H9 (cell line): ENCODE results near the gene GLCE. TPM values are rescaled to one million over a fixed set of nuclear protein-coding genes. Genes with fewer than 3 reads are reported as not detected.

Source experiments
- DNase-seq: peaks from one replicate; pipeline ENCODE4 v3.0.0-alpha.2; 2017
- H2AFZ ChIP-seq: one replicate; pipeline ENCODE4 v1.6.1; 2013; ENCODE audit warnings: mild to moderate bottlenecking, low read length, control low read depth, moderate library complexity
- H2AK5ac ChIP-seq: 2 replicates; pipeline ENCODE4 v1.6.1; 2013; ENCODE audit warnings: low read length, control low read depth, mixed read lengths; ENCODE audit not compliant: insufficient read length
- H2BK120ac ChIP-seq: one replicate; pipeline ENCODE4 v1.6.1; 2013; ENCODE audit warnings: low read depth, mild to moderate bottlenecking, low read length, control low read depth, inconsistent platforms; ENCODE audit not compliant: poor library complexity, severe bottlenecking
- H2BK12ac ChIP-seq: 2 replicates; pipeline ENCODE4 v1.6.1; 2013; ENCODE audit warnings: low read length, control low read depth, mixed read lengths, low read depth; ENCODE audit not compliant: insufficient read length
- H2BK15ac ChIP-seq: 2 replicates; pipeline ENCODE4 v1.6.1; 2013; ENCODE audit warnings: low read depth, low read length, control low read depth
- H2BK20ac ChIP-seq: one replicate; pipeline ENCODE4 v1.6.1; 2013; ENCODE audit warnings: low read depth, mild to moderate bottlenecking, low read length, control low read depth, inconsistent platforms; ENCODE audit not compliant: poor library complexity, severe bottlenecking
- H2BK5ac ChIP-seq: 2 replicates; pipeline ENCODE4 v1.6.1; 2013; ENCODE audit warnings: low read length, control low read depth, mixed read lengths; ENCODE audit not compliant: insufficient read length
- H3K14ac ChIP-seq: 2 replicates; pipeline ENCODE4 v1.6.1; 2013; ENCODE audit warnings: low read length, control low read depth; ENCODE audit not compliant: insufficient read depth
- H3K18ac ChIP-seq: 2 replicates; pipeline ENCODE4 v1.6.1; 2013; ENCODE audit warnings: low read depth, mild to moderate bottlenecking, mixed read lengths, low read length, control low read depth; ENCODE audit not compliant: insufficient read length
- H3K23ac ChIP-seq: 2 replicates; pipeline ENCODE4 v1.6.1; 2013; ENCODE audit warnings: low read length, control low read depth, mixed read lengths, low read depth; ENCODE audit not compliant: insufficient read length
- H3K23me2 ChIP-seq: 2 replicates; pipeline ENCODE4 v1.6.1; 2013; ENCODE audit warnings: low read depth, mild to moderate bottlenecking, mixed read lengths, low read length, control low read depth; ENCODE audit not compliant: insufficient read length, poor library complexity, severe bottlenecking
- H3K27ac ChIP-seq: 2 replicates; pipeline ENCODE4 v1.5.1; 2013; ENCODE audit warnings: low read length, control low read depth, mixed read lengths, low read depth; ENCODE audit not compliant: insufficient read length
- H3K27me3 ChIP-seq: 2 replicates; pipeline ENCODE4 v1.6.1; 2013; ENCODE audit warnings: low read length, control low read depth, inconsistent platforms; ENCODE audit not compliant: insufficient read depth
- H3K4ac ChIP-seq: 2 replicates; pipeline ENCODE4 v1.6.1; 2013; ENCODE audit warnings: low read depth, mild to moderate bottlenecking, control low read depth, inconsistent platforms, low read length, moderate library complexity
- H3K4me1 ChIP-seq: 2 replicates; pipeline ENCODE4 v1.6.1; 2013; ENCODE audit warnings: low read length, control low read depth, inconsistent platforms; ENCODE audit not compliant: insufficient read depth
- H3K4me2 ChIP-seq: 2 replicates; pipeline ENCODE4 v1.6.1; 2013; ENCODE audit warnings: low read length, control low read depth, mixed read lengths; ENCODE audit not compliant: insufficient read length, insufficient read depth
- H3K56ac ChIP-seq: 2 replicates; pipeline ENCODE4 v1.6.1; 2013; ENCODE audit warnings: low read depth, mild to moderate bottlenecking, mixed read lengths, low read length, control low read depth; ENCODE audit not compliant: insufficient read length
- H3K79me1 ChIP-seq: 2 replicates; pipeline ENCODE4 v1.6.1; 2013; ENCODE audit warnings: low read depth, mild to moderate bottlenecking, moderate library complexity, low read length, control low read depth, inconsistent platforms; ENCODE audit not compliant: insufficient read depth, poor library complexity, severe bottlenecking
- H3K79me2 ChIP-seq: 2 replicates; pipeline ENCODE4 v1.6.1; 2013; ENCODE audit warnings: low read length, control low read depth, inconsistent platforms; ENCODE audit not compliant: insufficient read depth
- H3K9ac ChIP-seq: 2 replicates; pipeline ENCODE4 v1.6.1; 2013; ENCODE audit warnings: low read length, control low read depth, mixed read lengths; ENCODE audit not compliant: insufficient read length; ENCODE audit errors: extremely low read depth
- H3K9me3 ChIP-seq: one replicate; pipeline ENCODE4 v1.6.1; 2013; ENCODE audit warnings: low read depth, low read length, inconsistent platforms; ENCODE audit not compliant: control insufficient read depth
- H3T11ph ChIP-seq: one replicate; pipeline ENCODE4 v1.6.1; 2013; ENCODE audit warnings: mild to moderate bottlenecking, low read length, control low read depth, inconsistent platforms
- H4K20me1 ChIP-seq: one replicate; pipeline ENCODE4 v1.6.1; 2013; ENCODE audit not compliant: control insufficient read depth, insufficient read length, insufficient read depth
- H4K5ac ChIP-seq: 2 replicates; pipeline ENCODE4 v1.6.1; 2013; ENCODE audit warnings: low read depth, mild to moderate bottlenecking, mixed read lengths, low read length, control low read depth; ENCODE audit not compliant: insufficient read length
- H4K8ac ChIP-seq: replicated peaks from 2 replicates; pipeline ENCODE4 v1.6.1; 2013; ENCODE audit warnings: low read length, control low read depth, mixed read lengths, low read depth; ENCODE audit not compliant: insufficient read length
- H4K91ac ChIP-seq: 2 replicates; pipeline ENCODE4 v1.6.1; 2013; ENCODE audit warnings: low read depth, mild to moderate bottlenecking, moderate library complexity, mixed read lengths, low read length, control low read depth; ENCODE audit not compliant: insufficient read length
- H3K27ac Mint-ChIP-seq, 3 experiments: 2 replicates in 2 of 3; 3 replicates in 1 of 3; pipeline ENCODE4 v1.8.0; 2020 to 2021; ENCODE audit warnings: mixed read lengths in 3 of 3, mild to moderate bottlenecking in 1 of 3, moderate library complexity in 1 of 3
- H3K27me3 Mint-ChIP-seq: 2 replicates; pipeline ENCODE4 v1.8.0; 2021; ENCODE audit warnings: low read depth, mild to moderate bottlenecking, moderate library complexity, mixed read lengths
- H3K36me3 Mint-ChIP-seq, 3 experiments: 2 replicates in 2 of 3; 3 replicates in 1 of 3; pipeline ENCODE4 v1.8.0; 2020 to 2021; ENCODE audit warnings: low read depth in 3 of 3, mixed read lengths in 3 of 3; ENCODE audit not compliant: insufficient read depth in 1 of 3
- H3K4me1 Mint-ChIP-seq, 2 experiments: 2 replicates each; pipeline ENCODE4 v1.8.0; 2020; ENCODE audit warnings: mixed read lengths in 2 of 2
- H3K4me3 Mint-ChIP-seq, 2 experiments: 2 replicates in 1 of 2; 3 replicates in 1 of 2; pipeline ENCODE4 v1.8.0; 2020 to 2021; ENCODE audit warnings: mild to moderate bottlenecking in 2 of 2, mixed read lengths in 2 of 2, moderate library complexity in 1 of 2
- H3K9me3 Mint-ChIP-seq, 2 experiments: 2 replicates in 1 of 2; 3 replicates in 1 of 2; pipeline ENCODE4 v1.8.0; 2020; ENCODE audit warnings: mild to moderate bottlenecking in 2 of 2, mixed read lengths in 2 of 2, moderate library complexity in 1 of 2
- CTCF ChIP-seq: fragments of 200-600 bp; sonication (generic); conservative IDR thresholded peaks from 3 replicates; pipeline ENCODE4 v1.8.0; 2021; ENCODE audit warnings: antibody characterized with exemption, mild to moderate bottlenecking
- WGBS: extraction: QIAGEN DNeasy Blood & Tissue Kit; methylation state at CpG from one replicate; pipeline ENCODE4 v1.1.7; 2013; ENCODE audit warnings: missing lambda C conversion rate, low lambda C conversion rate, mixed read lengths; ENCODE audit not compliant: insufficient read length; ENCODE audit errors: extremely low coverage; 5-methylcytosine and 5-hydroxymethylcytosine counted together
- total RNA-seq: library from RNA; stranded (reverse); gene quantifications from 2 replicates; pipeline ENCODE4 v1.2.1, GENCODE V29; 2021

The GLCE gene
- total RNA-seq, 1 experiment from 2014 or later, result 12.2 TPM

GRCh38 chr15:69209661-69210060, 49.2 kb downstream of the GLCE start:
- no peaks in the 10 kb centered on the region for H3K9me3 Mint-ChIP-seq
- no peak overlapping the region for H3T11ph ChIP-seq
- no peak overlapping the region for H3K23ac ChIP-seq
- no peak overlapping the region for H3K4ac ChIP-seq
- no peak overlapping the region for H3K9ac ChIP-seq
- TF ChIP-seq CTCF, result no peak
- no peaks in the 10 kb centered on the region for H3K23me2 ChIP-seq
- peaks cover 0 to 2% (median 0%) of the 10 kb centered on the region in 3 experiments; a peak in 2 of 7 replicates for H3K36me3 Mint-ChIP-seq
- H4K8ac ChIP-seq, result no peak overlapping the region
- H3K4me2 ChIP-seq, result no peak overlapping the region
- H3K27ac Mint-ChIP-seq, result no peak overlapping the region
- no CpG with 5 or more reads among the region's 1 CpG for WGBS
- no peak overlapping the region for H3K56ac ChIP-seq
- H3K4me3 Mint-ChIP-seq, result no peak overlapping the region
- no peak overlapping the region for H2AFZ ChIP-seq
- no peak overlapping the region for H4K5ac ChIP-seq
- no peak overlapping the region for H2BK20ac ChIP-seq
- no peaks in the 10 kb centered on the region for H4K20me1 ChIP-seq
- H3K4me1 Mint-ChIP-seq, result no peaks in the 10 kb centered on the region
- no peak overlapping the region for H2BK120ac ChIP-seq
- no peaks in the 10 kb centered on the region for H3K27me3 ChIP-seq
- H3K27me3 Mint-ChIP-seq, result no peaks in the 10 kb centered on the region
- no peak for DNase-seq
- H3K4me1 ChIP-seq, result no peaks in the 10 kb centered on the region
- H3K79me2 ChIP-seq, result no peaks in the 10 kb centered on the region
- H3K9me3 ChIP-seq, result no peaks in the 10 kb centered on the region
- H3K79me1 ChIP-seq, result no peaks in the 10 kb centered on the region
- H3K27ac ChIP-seq, result no peak overlapping the region
- H4K91ac ChIP-seq, result no peak overlapping the region
- H2BK12ac ChIP-seq, result no peak overlapping the region
- no peak overlapping the region for H3K14ac ChIP-seq
- no peak overlapping the region for H2BK5ac ChIP-seq
- H2BK15ac ChIP-seq, result no peak overlapping the region
- no peak overlapping the region for H2AK5ac ChIP-seq
- no peak overlapping the region for H3K18ac ChIP-seq
